Suprapubic skin (tissue), 4 donors: ENCODE measurements around the gene SCRN2.

ENCODE experiments used
- CTCF ChIP-seq, 2 donors: fragments of 200-600 bp in 1 of 2; fragments of 450-650 bp in 1 of 2; sonication (generic) in 1 of 2; IDR thresholded peaks; one replicate each; pipeline ENCODE4 v1.5.1; 2016 to 2019; ENCODE audit warnings: antibody characterized with exemption in 2 of 2, mild to moderate bottlenecking in 1 of 2, moderate library complexity in 1 of 2
- EP300 ChIP-seq: sonication (generic); formaldehyde crosslinking; IDR thresholded peaks from one replicate; pipeline ENCODE4 v1.6.1; 2017; ENCODE audit warnings: antibody characterized with exemption
- POLR2A ChIP-seq, 2 donors: fragments of 450-650 bp; IDR thresholded peaks; one replicate each; pipeline ENCODE4 v1.6.1; 2017; ENCODE audit warnings: antibody characterized with exemption in 2 of 2, mild to moderate bottlenecking in 2 of 2, moderate library complexity in 2 of 2
- POLR2AphosphoS5 ChIP-seq, 3 donors: sonication (generic); formaldehyde crosslinking; IDR thresholded peaks; one replicate each; pipeline ENCODE4 v1.6.1; 2017; ENCODE audit warnings: antibody characterized with exemption in 3 of 3

GRCh38 chr17:47872651-47873161 is 31.6 kb upstream of the SCRN2 start:
- TF ChIP-seq CTCF (IDR thresholded peaks at IDR 0.05), result no peak
- no peak for TF ChIP-seq POLR2AphosphoS5 (IDR thresholded peaks at IDR 0.05)
- no peak for TF ChIP-seq POLR2A (IDR thresholded peaks at IDR 0.05)
- no peak for TF ChIP-seq EP300
